Activated naive CD8-positive, alpha-beta T cell treated with anti-CD3 and anti-CD28 coated beads, Interleukin-2, amount 50 U/mL, for 24 hours (primary cell): ENCODE measurements around the gene MUC5AC.
"Not testable (repeated sequence)": the region's sequence is repeated elsewhere in the genome, so short reads cannot be mapped to it uniquely, and the experiment has no call there.

Source experiments
- ATAC-seq: fragments of 150-1000 bp; cut with Tn5 transposase; one replicate; pipeline ENCODE4 v1.10.0; 2021
- DNase-seq: peaks from one replicate; pipeline ENCODE4 v3.0.0; 2021
- H3K27ac Mint-ChIP-seq: one replicate; pipeline ENCODE4 v1.8.0; 2021; ENCODE audit warnings: mild to moderate bottlenecking, mixed read lengths
- H3K27me3 Mint-ChIP-seq: one replicate; pipeline ENCODE4 v1.8.0; 2021; ENCODE audit warnings: mixed read lengths
- H3K36me3 Mint-ChIP-seq: one replicate; pipeline ENCODE4 v1.8.0; 2021; ENCODE audit warnings: low read depth, mixed read lengths
- H3K4me1 Mint-ChIP-seq: one replicate; pipeline ENCODE4 v1.8.0; 2021; ENCODE audit warnings: mixed read lengths
- H3K4me3 Mint-ChIP-seq: one replicate; pipeline ENCODE4 v1.8.0; 2021; ENCODE audit warnings: mild to moderate bottlenecking, moderate library complexity, mixed read lengths
- H3K9me3 Mint-ChIP-seq: one replicate; pipeline ENCODE4 v1.8.0; 2021; ENCODE audit warnings: mixed read lengths

Gene MUC5AC

DNA sequence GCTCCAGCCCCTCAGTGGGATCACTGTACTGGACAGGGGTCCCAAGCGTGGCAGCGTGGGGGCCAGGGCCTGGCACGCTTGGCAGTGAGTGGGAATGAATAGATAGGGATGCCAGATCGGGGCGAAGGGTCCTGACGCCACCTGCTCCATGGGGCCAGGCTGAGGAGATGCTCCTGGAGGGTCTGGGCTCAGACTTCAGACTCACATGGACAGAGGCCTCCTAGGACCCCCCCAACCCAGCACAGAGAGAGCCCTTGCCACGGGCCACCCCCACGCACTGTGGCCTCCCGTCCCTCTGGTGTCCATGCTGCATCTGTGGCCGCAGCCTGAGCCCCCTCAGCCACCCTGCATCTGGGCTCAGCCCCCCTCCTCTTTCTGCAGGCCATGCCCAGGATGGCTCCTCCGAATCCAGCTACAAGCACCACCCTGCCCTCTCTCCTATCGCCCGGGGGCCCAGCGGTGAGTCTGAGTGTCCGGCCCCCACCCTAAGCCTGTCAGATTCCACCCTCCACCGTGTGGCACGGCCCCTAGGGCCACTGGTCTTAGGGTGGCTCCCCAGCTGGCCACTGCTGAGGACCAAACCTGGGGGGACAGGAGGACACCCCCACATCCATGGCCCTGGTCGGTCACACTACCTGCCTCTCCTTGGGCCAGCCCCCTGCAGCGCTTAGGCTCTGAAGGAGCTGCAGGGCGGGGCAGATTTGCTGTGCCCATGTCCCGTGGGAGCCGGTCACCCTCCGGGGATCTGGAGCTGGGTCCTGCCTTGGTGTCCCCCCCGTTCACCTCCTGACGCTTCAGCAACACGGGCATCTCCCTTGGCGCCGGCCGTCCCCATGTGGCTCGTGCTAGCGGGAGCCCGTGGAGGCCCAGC, 2.7 kb downstream of the MUC5AC start:
- H3K27ac Mint-ChIP-seq, result no peak overlapping the region
- no peak for ATAC-seq

DNA sequence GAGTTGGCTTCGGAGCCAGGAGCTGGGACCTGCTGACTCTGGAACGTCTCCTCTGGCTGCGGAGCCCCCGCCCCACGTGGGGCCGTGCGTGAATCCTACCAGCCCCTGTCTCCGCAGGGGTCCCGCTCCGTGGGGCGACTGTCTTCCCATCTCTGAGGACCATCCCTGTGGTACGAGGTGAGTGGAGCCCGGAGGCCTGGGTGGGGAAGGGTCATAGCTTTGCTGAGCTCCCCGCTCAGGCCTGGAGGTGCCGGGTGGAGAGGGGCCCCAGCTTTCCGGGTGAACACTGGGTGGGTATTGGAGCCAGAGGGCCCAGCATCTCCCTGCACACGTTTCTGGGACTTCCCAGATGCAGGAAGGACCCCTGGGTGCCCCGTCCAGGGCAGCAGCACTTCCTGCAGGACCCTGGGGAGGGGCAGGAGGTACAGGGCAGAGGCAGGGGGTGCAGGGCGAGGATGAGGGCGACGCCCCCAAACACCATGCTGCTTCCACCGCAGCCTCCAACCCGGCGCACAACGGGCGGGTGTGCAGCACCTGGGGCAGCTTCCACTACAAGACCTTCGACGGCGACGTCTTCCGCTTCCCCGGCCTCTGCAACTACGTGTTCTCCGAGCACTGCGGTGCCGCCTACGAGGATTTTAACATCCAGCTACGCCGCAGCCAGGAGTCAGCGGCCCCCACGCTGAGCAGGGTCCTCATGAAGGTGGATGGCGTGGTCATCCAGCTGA, 3.8 kb downstream of the MUC5AC start:
- no peaks in the 10 kb centered on the region for H3K4me1 Mint-ChIP-seq
- ATAC-seq (no peak), DNase-seq (no peak)
- H3K27ac Mint-ChIP-seq, result no peak overlapping the region
- H3K9me3 Mint-ChIP-seq, result no peaks in the 10 kb centered on the region
- H3K4me3 Mint-ChIP-seq, result no peak overlapping the region
- H3K27me3 Mint-ChIP-seq, result no peaks in the 10 kb centered on the region
- H3K36me3 Mint-ChIP-seq, result no peaks in the 10 kb centered on the region

More for the DNA sequence above, 2.7 kb downstream of the MUC5AC start:
- DNase-seq, result no peak
- Mint-ChIP-seq H3K4me1 (no peaks in the 10 kb centered on the region), H3K36me3 (no peaks in the 10 kb centered on the region), H3K27me3 (no peaks in the 10 kb centered on the region), H3K4me3 (no peak overlapping the region), H3K9me3 (no peaks in the 10 kb centered on the region)

DNA sequence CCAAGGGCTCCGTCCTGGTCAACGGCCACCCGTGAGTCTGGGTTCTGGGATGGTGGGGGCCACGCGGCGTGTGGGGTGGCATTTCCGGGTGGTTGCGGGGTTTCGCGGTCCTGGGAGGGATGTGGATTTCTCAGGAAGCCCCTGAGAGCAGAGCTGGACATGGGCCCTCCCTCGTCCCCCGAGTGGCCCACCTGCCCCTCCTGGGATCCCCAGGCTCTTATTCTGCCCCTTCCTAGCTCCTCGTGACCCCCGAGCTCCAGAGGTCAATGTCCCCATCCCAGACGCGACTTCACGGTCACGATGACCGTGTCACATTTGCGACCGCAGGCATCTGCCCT, 4.4 kb downstream of the MUC5AC start:
- H3K27ac Mint-ChIP-seq, result no peak overlapping the region
- no peaks in the 10 kb centered on the region for H3K27me3 Mint-ChIP-seq

DNA sequence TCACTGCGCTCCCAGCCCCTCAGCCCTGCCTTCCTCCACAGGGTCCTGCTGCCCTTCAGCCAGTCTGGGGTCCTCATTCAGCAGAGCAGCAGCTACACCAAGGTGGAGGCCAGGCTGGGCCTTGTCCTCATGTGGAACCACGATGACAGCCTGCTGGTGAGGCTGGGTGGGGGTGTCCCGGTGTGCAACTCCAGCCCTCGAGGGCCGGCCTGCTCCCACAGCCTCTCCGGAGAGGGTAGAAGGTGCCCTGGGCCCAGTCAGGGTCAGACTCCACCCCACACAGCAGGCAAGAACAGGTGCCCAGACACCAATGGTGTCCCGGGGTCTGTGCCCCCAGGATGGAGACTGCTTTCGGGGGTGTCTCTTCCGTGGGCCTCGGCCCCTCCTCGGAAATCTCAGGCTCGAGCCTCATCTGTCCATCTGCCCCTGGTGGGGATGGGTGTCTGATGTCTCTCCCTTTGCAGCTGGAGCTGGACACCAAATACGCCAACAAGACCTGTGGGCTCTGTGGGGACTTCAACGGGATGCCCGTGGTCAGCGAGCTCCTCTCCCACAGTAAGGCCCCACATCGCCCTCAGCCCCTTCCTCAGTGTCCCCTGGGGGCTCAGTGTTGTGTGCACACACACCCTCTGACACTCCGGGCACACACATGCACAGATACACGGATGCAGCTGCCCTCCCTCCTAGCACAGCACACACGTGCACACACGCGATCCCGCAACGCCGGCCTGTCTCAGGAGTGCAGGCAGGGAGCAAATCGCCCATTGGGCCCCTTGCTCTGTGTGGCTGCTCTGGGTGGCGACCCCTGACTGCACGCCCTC, 4.9 kb downstream of the MUC5AC start:
- no peaks in the 10 kb centered on the region for H3K27me3 Mint-ChIP-seq
- H3K36me3 Mint-ChIP-seq, result no peaks in the 10 kb centered on the region
- H3K4me1 Mint-ChIP-seq, result no peaks in the 10 kb centered on the region
- no peak overlapping the region for H3K27ac Mint-ChIP-seq
- no peaks in the 10 kb centered on the region for H3K9me3 Mint-ChIP-seq
- DNase-seq (no peak), ATAC-seq (peak; percentile 11)
- no peak overlapping the region for H3K4me3 Mint-ChIP-seq

More for the DNA sequence above, 4.4 kb downstream of the MUC5AC start:
- Mint-ChIP-seq H3K4me1 (no peaks in the 10 kb centered on the region), H3K36me3 (no peaks in the 10 kb centered on the region), H3K4me3 (no peak overlapping the region), H3K9me3 (no peaks in the 10 kb centered on the region)
- no peak for DNase-seq
- no peak for ATAC-seq

DNA sequence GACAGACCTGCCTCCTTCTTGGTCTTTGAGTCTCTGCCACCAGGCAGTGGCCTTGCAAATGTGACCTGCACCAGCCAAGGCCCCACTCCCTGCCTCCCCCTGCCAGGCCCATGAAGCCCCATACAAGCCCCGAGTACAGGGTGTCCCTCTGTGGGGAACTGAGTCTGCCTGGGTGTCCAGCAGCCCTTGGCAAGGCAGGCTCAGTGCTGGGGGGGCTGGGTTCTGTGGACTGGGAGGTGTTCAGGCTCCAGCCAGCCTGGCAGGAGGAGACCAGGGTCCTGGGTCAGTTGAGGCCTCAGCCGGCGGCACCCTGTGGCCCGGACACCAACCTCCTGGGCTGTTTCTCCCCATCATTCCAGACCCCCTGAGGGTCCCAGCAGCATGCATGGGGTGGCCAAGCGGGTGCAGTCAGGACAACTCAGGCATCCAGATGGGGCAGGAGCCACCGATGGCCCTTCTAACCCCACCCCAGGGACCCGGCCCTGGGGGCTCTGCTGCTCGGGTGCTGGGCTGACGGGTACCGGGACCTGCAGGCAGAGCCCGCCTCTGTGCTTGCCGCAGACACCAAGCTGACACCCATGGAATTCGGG, 5.7 kb downstream of the MUC5AC start:
- Mint-ChIP-seq H3K27ac (no peak overlapping the region), H3K4me3 (no peak overlapping the region), H3K27me3 (no peaks in the 10 kb centered on the region), H3K36me3 (no peaks in the 10 kb centered on the region), H3K9me3 (no peaks in the 10 kb centered on the region), H3K4me1 (no peaks in the 10 kb centered on the region)
- DNase-seq (no peak), ATAC-seq (no peak)

DNA sequence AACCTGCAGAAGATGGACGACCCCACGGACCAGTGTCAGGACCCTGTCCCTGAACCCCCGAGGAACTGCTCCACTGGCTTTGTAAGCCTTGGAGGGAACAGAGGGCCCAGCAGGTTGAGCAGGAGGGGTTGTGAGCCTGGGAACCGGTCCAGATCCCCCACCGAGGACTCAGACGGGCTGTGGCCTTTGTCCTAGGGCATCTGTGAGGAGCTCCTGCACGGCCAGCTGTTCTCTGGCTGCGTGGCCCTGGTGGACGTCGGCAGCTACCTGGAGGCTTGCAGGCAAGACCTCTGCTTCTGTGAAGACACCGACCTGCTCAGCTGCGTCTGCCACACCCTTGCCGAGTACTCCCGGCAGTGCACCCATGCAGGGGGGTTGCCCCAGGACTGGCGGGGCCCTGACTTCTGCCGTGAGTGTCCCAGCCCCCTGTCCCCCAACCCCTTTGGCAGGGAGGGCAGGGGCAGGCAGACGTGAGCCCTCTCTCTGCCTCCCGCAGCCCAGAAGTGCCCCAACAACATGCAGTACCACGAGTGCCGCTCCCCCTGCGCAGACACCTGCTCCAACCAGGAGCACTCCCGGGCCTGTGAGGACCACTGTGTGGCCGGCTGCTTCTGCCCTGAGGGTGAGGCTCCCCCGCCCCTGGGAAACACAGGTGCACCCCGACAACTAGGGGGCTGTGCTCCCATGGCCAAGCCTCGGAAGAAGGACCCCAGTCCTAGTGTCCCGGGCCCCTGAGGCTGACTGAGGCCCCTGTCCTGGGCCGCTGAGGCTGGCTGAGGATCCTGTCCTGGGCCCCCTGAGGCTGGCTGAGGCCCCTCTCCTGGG, 6.4 kb downstream of the MUC5AC start:
- no peaks in the 10 kb centered on the region for H3K36me3 Mint-ChIP-seq
- ATAC-seq, result no peak

DNA sequence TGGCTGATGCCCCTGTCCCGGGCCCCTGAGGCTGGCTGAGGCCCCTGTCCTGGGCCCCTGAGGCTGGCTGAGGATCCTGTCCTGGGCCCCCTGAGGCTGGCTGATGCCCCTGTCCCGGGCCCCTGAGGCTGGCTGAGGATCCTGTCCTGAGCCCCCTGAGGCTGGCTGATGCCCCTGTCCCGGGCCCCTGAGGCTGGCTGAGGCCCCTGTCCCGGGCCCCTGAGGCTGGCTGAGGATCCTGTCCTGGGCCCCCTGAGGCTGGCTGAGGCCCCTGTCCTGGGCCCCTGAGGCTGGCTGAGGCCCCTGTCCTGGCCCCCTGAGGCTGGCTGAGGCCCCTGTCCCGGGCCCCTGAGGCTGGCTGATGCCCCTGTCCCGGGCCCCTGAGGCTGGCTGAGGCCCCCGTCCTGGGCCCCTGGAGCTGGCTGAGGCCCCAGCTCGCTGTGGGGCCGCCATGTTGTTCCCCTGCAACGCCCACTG, 7.1 kb downstream of the MUC5AC start:
- not testable (repeated sequence) for DNase-seq, H3K4me1 Mint-ChIP-seq, H3K4me3 Mint-ChIP-seq, ATAC-seq, H3K27me3 Mint-ChIP-seq, H3K9me3 Mint-ChIP-seq, H3K36me3 Mint-ChIP-seq, H3K27ac Mint-ChIP-seq

More for the DNA sequence above, 6.4 kb downstream of the MUC5AC start:
- no peak for DNase-seq
- Mint-ChIP-seq H3K27me3 (no peaks in the 10 kb centered on the region), H3K4me1 (no peaks in the 10 kb centered on the region), H3K9me3 (no peaks in the 10 kb centered on the region), H3K27ac (no peak overlapping the region), H3K4me3 (no peak overlapping the region)

GRCh38 chr11:1165256-1166041, 7.7 kb downstream of the MUC5AC start:
- no peaks in the 10 kb centered on the region for H3K36me3 Mint-ChIP-seq
- H3K27ac Mint-ChIP-seq, result no peak overlapping the region
- H3K4me3 Mint-ChIP-seq, result no peak overlapping the region
- no peaks in the 10 kb centered on the region for H3K27me3 Mint-ChIP-seq
- ATAC-seq (no peak), DNase-seq (no peak)
- no peaks in the 10 kb centered on the region for H3K4me1 Mint-ChIP-seq
- no peaks in the 10 kb centered on the region for H3K9me3 Mint-ChIP-seq

DNA sequence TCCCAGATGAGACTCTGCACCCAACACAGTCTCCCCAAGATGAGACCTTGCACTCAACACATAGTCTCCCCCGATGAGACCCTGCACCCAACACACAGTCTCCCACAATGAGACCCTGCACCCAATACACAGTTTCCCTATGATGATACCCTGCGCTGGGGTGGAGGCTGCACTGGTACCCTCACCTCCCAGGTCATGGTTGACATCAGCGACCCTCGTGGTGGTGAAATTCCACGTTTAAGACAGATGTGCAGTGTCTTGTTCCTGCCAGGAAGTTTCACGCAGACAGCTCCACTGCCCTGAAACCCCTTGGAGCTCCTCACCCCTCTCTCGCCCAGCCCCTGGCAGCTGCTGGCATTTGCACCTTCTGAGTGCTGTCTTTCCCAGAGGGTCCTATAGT, 9.5 kb downstream of the MUC5AC start:
- Mint-ChIP-seq H3K4me3 (no peak overlapping the region), H3K27me3 (no peaks in the 10 kb centered on the region), H3K36me3 (no peaks in the 10 kb centered on the region), H3K9me3 (peaks cover 8% of the 10 kb centered on the region), H3K27ac (no peak overlapping the region), H3K4me1 (no peaks in the 10 kb centered on the region)
- ATAC-seq, result no peak
- no peak for DNase-seq

DNA sequence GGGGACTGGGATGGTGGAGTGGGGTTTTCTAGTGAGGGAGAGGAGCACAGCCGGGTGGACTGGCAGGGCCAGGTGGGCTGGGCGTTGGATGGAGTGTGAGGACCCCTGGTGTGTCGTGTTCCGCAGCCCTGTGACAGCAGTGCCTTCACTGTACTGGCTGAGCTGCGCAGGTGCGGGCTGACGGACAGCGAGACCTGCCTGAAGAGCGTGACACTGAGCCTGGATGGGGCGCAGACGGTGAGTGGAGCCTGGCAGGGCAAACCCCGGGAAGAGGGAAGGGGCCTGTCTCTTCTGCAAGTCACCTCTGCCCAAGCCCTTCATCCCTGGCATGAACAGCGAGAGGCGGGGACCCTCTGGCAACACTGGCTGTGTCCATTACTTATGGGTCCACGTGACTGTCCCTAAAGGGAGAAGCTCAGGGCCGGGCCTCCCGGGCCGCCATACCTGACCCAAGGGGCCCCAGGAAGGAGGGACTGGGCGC, 10.0 kb downstream of the MUC5AC start:
- H3K9me3 Mint-ChIP-seq, result peaks cover 8% of the 10 kb centered on the region
- no peaks in the 10 kb centered on the region for H3K36me3 Mint-ChIP-seq
- H3K4me1 Mint-ChIP-seq, result no peaks in the 10 kb centered on the region
- no peak for DNase-seq
- no peak overlapping the region for H3K4me3 Mint-ChIP-seq
- no peak overlapping the region for H3K27ac Mint-ChIP-seq
- ATAC-seq, result no peak
- no peaks in the 10 kb centered on the region for H3K27me3 Mint-ChIP-seq

GRCh38 chr11:1168256-1168655, 10.5 kb downstream of the MUC5AC start:
- H3K9me3 Mint-ChIP-seq, result peaks cover 8% of the 10 kb centered on the region
- DNase-seq (no peak), ATAC-seq (no peak)
- no peak overlapping the region for H3K4me3 Mint-ChIP-seq
- H3K27me3 Mint-ChIP-seq, result no peaks in the 10 kb centered on the region
- H3K4me1 Mint-ChIP-seq, result no peaks in the 10 kb centered on the region
- no peaks in the 10 kb centered on the region for H3K36me3 Mint-ChIP-seq
- H3K27ac Mint-ChIP-seq, result no peak overlapping the region

GRCh38 chr11:1168721-1169161, 11.0 kb downstream of the MUC5AC start:
- H3K9me3 Mint-ChIP-seq, result peaks cover 8% of the 10 kb centered on the region
- DNase-seq (no peak), ATAC-seq (no peak)
- no peak overlapping the region for H3K27ac Mint-ChIP-seq
- no peaks in the 10 kb centered on the region for H3K4me1 Mint-ChIP-seq
- no peaks in the 10 kb centered on the region for H3K27me3 Mint-ChIP-seq
- H3K4me3 Mint-ChIP-seq, result no peak overlapping the region
- H3K36me3 Mint-ChIP-seq, result no peaks in the 10 kb centered on the region
